OCI-LY7 (cell line): ENCODE measurements around the gene CCR7. TPM values are rescaled to one million over a fixed set of nuclear protein-coding genes. Genes with fewer than 3 reads are reported as not detected.

Experiments
- BruUV-seq: library from RNA; stranded (reverse); fragments of 400-500 nt; replicated peaks from 2 replicates; lab custom pipeline; 2021; lab: Mats Ljungman, UMichigan
- CTCF ChIA-PET: fragments of 300-600 bp; sonication (Branson Sonifier 250); formaldehyde crosslinking; loops from one replicate; lab custom pipeline; 2022; ENCODE audit warnings: antibody characterized with exemption; ENCODE audit not compliant: unreplicated experiment; lab: Charles Lee
- POLR2A ChIA-PET: fragments of 300-600 bp; sonication (Branson Sonifier 250); formaldehyde crosslinking; loops from one replicate; lab custom pipeline; 2022; ENCODE audit warnings: antibody characterized with exemption; lab: Charles Lee
- DNase-seq: peaks from one replicate; pipeline ENCODE4 v3.0.0-alpha.2; 2015; ENCODE audit warnings: low spot score
- H2AFZ ChIP-seq: fragments of 200-600 bp; sonication (generic), shearing (Covaris generic); 2 replicates; pipeline ENCODE4 v1.6.1; 2014; ENCODE audit warnings: mild to moderate bottlenecking, antibody characterized with exemption, low read length, moderate library complexity
- H3K27ac ChIP-seq: fragments of 200-600 bp; sonication (generic); 2 replicates; pipeline ENCODE4 v1.5.1; 2014; ENCODE audit warnings: mixed run types, low read depth, mild to moderate bottlenecking, moderate library complexity, low read length, inconsistent platforms; ENCODE audit not compliant: poor library complexity, severe bottlenecking
- H3K36me3 ChIP-seq: fragments of 200-600 bp; sonication (generic); 2 replicates; pipeline ENCODE4 v1.6.1; 2014; ENCODE audit warnings: mild to moderate bottlenecking, antibody characterized with exemption, low read length, moderate library complexity, mixed read lengths; ENCODE audit not compliant: insufficient read depth
- H3K4me1 ChIP-seq: fragments of 200-600 bp; sonication (generic); 2 replicates; pipeline ENCODE4 v1.5.1; 2014; ENCODE audit warnings: mild to moderate bottlenecking, low read length; ENCODE audit not compliant: insufficient read depth, poor library complexity, severe bottlenecking
- H3K4me2 ChIP-seq: fragments of 200-600 bp; sonication (generic); 2 replicates; pipeline ENCODE4 v1.6.1; 2014; ENCODE audit warnings: mild to moderate bottlenecking, low read length
- H3K4me3 ChIP-seq: fragments of 200-600 bp; sonication (generic); 2 replicates; pipeline ENCODE4 v1.5.1; 2014; ENCODE audit warnings: mild to moderate bottlenecking, low read depth, low read length; ENCODE audit not compliant: poor library complexity, severe bottlenecking
- H3K79me2 ChIP-seq: fragments of 200-600 bp; sonication (generic); 2 replicates; pipeline ENCODE4 v1.6.1; 2016; ENCODE audit warnings: low read depth, mild to moderate bottlenecking, low read length, moderate library complexity, mixed read lengths; ENCODE audit not compliant: insufficient read depth
- H3K9me2 ChIP-seq: fragments of 200-600 bp; sonication (generic); 2 replicates; pipeline ENCODE4 v1.6.1; 2016; ENCODE audit warnings: mild to moderate bottlenecking, low read length, mixed read lengths; ENCODE audit not compliant: insufficient read depth
- H3K9me3 ChIP-seq: fragments of 200-600 bp; sonication (generic); 2 replicates; pipeline ENCODE4 v1.6.1; 2014; ENCODE audit warnings: mild to moderate bottlenecking, mixed run types, low read length, mixed read lengths
- H4K20me1 ChIP-seq: fragments of 200-600 bp; sonication (generic); 2 replicates; pipeline ENCODE4 v1.6.1; 2014; ENCODE audit warnings: mild to moderate bottlenecking, antibody characterized with exemption, low read length, moderate library complexity, mixed read lengths; ENCODE audit not compliant: insufficient read depth
- EZH2phosphoT487 ChIP-seq: fragments of 200-600 bp; sonication (generic); IDR thresholded peaks from 2 replicates; pipeline ENCODE4 v1.6.1; 2018; ENCODE audit warnings: low read depth, borderline replicate concordance, mild to moderate bottlenecking, mixed run types, antibody characterized with exemption, low read length, moderate library complexity, mixed read lengths
- intact Hi-C: fragments of 100-400 bp; cut with micrococcal nuclease; formaldehyde crosslinking; loops from one replicate; pipeline ENCODE4 v1.10.0; 2022; ENCODE audit not compliant: unreplicated experiment
- total RNA-seq, 2 experiments: library from RNA; depleted of rRNA in 1 of 2; stranded (reverse); fragments of >200 nt in 1 of 2; shearing (Covaris generic) in 1 of 2; gene quantifications; 2 replicates each; pipeline ENCODE4 v1.2.3, GENCODE V29; 2014 to 2022
- TF ChIP-seq, protein P1 (sequence below): fragments of 200-600 bp; sonication (generic); conservative IDR thresholded peaks from 2 replicates; pipeline ENCODE4 v1.5.1; 2014; ENCODE audit warnings: mild to moderate bottlenecking, antibody characterized with exemption, low read length, moderate library complexity, mixed read lengths

CCR7 gene
- total RNA-seq, 2 experiments from 2014 or later = 0.48 to 2.3 TPM

DNA sequence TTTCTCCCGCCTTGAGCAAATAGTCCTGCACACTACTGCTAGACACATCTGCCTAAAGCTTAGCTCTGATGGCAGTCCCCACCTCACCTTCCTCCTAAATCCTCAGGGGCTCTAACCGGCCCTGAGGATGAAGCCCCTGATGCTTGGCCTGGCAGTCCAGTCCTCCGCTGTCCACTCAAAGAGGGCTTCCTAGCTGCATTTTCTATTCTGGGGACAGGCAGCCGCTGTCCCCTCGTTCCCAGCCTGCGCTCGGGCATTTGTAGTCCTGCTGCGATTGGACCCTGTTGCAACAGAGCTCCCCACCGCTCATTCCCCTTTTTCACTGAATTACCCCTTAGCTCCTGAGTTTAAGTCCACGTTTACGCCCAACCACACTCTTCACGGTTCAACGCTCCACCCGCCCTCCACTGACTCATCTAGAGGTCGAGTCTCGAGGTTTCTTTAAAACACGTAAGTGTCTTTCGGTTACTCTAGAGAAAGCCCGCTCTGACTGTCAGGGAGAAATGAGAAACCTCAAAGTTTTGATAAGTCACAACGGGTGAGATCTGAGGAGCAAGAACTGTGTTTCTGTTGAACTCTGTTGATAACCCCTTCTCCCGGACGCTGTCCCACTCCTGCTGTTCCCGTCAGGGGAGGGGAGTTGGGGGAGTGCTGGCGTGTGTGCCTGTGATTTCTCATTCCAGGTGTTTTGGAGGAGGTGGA, 4.5 kb downstream of the CCR7 start:
- POLR2A ChIA-PET = interaction anchor here (1.4 kb wide), 1 partner anchor 12 kb away, joined by 4 read pairs; no protein-coding TSS in a partner anchor
- Histone ChIP-seq H3K79me2 (no peaks in the 10 kb centered on the region), H3K36me3 (no peaks in the 10 kb centered on the region), H4K20me1 (no peaks in the 10 kb centered on the region), H3K9me2 (no peaks in the 10 kb centered on the region), H3K4me1 (peaks cover 53% of the 10 kb centered on the region), H3K4me3 (peak overlapping the region; percentile 57), H3K9me3 (no peaks in the 10 kb centered on the region), H2AFZ (peak overlapping the region; percentile 92), H3K4me2 (peak overlapping the region; percentile 83), H3K27ac (peak overlapping the region; percentile 37)
- intact Hi-C loops = loop anchor here (1.0 kb wide), 5 partner anchors 27 to 202 kb away; no protein-coding TSS in a partner anchor
- BruUV-seq = no TSS peak
- no peak for TF ChIP-seq EZH2phosphoT487
- TF ChIP-seq, protein P1, sequence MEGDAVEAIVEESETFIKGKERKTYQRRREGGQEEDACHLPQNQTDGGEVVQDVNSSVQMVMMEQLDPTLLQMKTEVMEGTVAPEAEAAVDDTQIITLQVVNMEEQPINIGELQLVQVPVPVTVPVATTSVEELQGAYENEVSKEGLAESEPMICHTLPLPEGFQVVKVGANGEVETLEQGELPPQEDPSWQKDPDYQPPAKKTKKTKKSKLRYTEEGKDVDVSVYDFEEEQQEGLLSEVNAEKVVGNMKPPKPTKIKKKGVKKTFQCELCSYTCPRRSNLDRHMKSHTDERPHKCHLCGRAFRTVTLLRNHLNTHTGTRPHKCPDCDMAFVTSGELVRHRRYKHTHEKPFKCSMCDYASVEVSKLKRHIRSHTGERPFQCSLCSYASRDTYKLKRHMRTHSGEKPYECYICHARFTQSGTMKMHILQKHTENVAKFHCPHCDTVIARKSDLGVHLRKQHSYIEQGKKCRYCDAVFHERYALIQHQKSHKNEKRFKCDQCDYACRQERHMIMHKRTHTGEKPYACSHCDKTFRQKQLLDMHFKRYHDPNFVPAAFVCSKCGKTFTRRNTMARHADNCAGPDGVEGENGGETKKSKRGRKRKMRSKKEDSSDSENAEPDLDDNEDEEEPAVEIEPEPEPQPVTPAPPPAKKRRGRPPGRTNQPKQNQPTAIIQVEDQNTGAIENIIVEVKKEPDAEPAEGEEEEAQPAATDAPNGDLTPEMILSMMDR = no peak; the same call in 1 of the 2 replicates
- peak; percentile 66 for DNase-seq
- CTCF ChIA-PET = interaction anchor here (1.0 to 2.0 kb wide), 5 partner anchors 13 to 55 kb away, joined by 3 to 15 read pairs (median 4); no protein-coding TSS in a partner anchor

DNA sequence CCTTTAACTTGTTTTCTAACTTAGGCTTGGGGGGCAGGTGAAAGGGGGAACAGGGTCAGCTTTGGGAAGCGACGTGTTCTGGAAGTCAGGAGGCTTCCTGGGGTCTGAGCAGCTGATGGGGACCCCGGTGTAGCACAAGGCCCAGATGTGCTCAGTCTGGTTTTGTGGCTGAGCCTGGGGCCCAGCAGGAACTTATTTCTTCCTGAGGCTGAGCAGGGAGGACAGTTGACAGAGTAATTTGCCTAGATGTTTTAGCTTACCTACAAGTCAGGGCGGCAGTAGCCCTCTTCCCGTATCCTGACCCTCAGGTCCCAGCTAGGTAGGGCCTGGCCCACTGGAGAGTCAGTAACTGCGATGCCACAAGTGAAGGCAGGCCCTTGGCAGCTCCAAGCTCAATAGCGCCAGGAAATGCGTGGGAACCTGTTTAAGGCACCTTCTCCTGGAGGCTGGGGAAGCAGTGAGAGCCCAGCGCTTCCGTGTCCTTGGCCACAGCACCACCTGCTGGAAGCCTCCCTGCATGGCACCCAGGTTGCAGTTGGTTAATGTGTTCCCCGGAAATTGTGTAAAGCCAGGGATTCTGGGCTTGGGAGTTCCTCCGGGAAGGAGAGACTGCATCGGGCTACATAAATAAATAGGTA, 5.2 kb downstream of the CCR7 start:
- no TSS peak for BruUV-seq
- Histone ChIP-seq H4K20me1 (no peaks in the 10 kb centered on the region), H3K4me2 (peak overlapping the region; percentile 83), H2AFZ (peak overlapping the region; percentile 92), H3K9me3 (no peaks in the 10 kb centered on the region), H3K4me1 (peaks cover 47% of the 10 kb centered on the region), H3K79me2 (no peaks in the 10 kb centered on the region), H3K36me3 (no peaks in the 10 kb centered on the region), H3K27ac (peak overlapping the region; percentile 37), H3K4me3 (peak overlapping the region; percentile 57), H3K9me2 (no peaks in the 10 kb centered on the region)
- DNase-seq = peak; percentile 88
- ChIA-PET POLR2A (interaction anchor here (1.4 kb wide), 1 partner anchor 11 kb away, joined by 4 read pairs; no protein-coding TSS in a partner anchor), CTCF (interaction anchor here (0.5 to 2.0 kb wide), 8 partner anchors 9 to 189 kb away, joined by 3 to 15 read pairs (median 3); no protein-coding TSS in a partner anchor)
- no peak for TF ChIP-seq EZH2phosphoT487
- TF ChIP-seq, protein P1 = peak; percentile 99
- intact Hi-C loops = loop anchor here (1.0 kb wide), 5 partner anchors 27 to 202 kb away; no protein-coding TSS in a partner anchor
